ENCODE measurements around the gene TMEM63A. TPM values are rescaled to one million over a fixed set of nuclear protein-coding genes. Genes with fewer than 3 reads are reported as not detected.

TMEM63A gene
- polyA plus RNA-seq, 1 of the 3 experiments (the other 2 are of a cell fraction), result 13.5 TPM

GRCh38 chr1:225863167-225863566 lies 19.0 kb downstream of the TMEM63A start:
- Histone ChIP-seq H3K9me2 (no peaks in the 10 kb centered on the region), H3K36me3 (replicated peaks in 1 of 2; ENCODE audit: control insufficient read depth in 1 of 2, insufficient read depth in 2 of 2, low read length in 1 of 2) (peaks cover 13 to 31% of the 10 kb centered on the region in 2 experiments), H3K4me1 (ENCODE audit: control insufficient read depth in 1 of 2, insufficient read depth in 2 of 2, low read depth in 1 of 2, low read length in 1 of 2) (peaks cover 0 to 20% of the 10 kb centered on the region in 2 experiments; a peak in 2 of 4 replicates), H3K9me3 (no peaks in the 10 kb centered on the region), H3K79me2 (ENCODE audit: insufficient read depth) (no peaks in the 10 kb centered on the region), H3K27ac (ENCODE audit: low read depth in 2 of 2, low read length in 1 of 2) (no peak overlapping the region), H2AFZ (ENCODE audit: low read depth) (no peak overlapping the region), H3K4me3 (ENCODE audit: low read depth in 2 of 2, low read length in 1 of 2) (no peak overlapping the region), H3F3A (replicated peaks; ENCODE audit: insufficient read depth) (peaks cover 20% of the 10 kb centered on the region), H4K20me1 (ENCODE audit: insufficient read depth) (no peaks in the 10 kb centered on the region), H3K4me2 (no peak overlapping the region), H3K27me3 (ENCODE audit: insufficient read depth) (no peaks in the 10 kb centered on the region), H3K9ac (no peak overlapping the region)
- ChIA-PET CTCF (interaction anchor here (1.2 kb wide), 1 partner anchor 389 kb away, joined by 4 read pairs; no protein-coding TSS in a partner anchor), POLR2A (no interaction called here)
- 90% methylated on average over 5 of the region's 5 CpGs for WGBS (ENCODE audit: low lambda C conversion rate)
- TF ChIP-seq CHD2 (IDR thresholded peaks at IDR 0.05; ENCODE audit: low read length, partially characterized antibody) (no peak), NRF1 (IDR thresholded peaks at IDR 0.05; ENCODE audit: low read depth, low read length) (no peak), USF2 (IDR thresholded peaks at IDR 0.05; ENCODE audit: borderline replicate concordance, low read depth, low read length) (no peak), POLR2AphosphoS5 (IDR thresholded peaks at IDR 0.05; ENCODE audit: low read depth, low read length) (no peak), FOXM1 (IDR thresholded peaks at IDR 0.05; ENCODE audit: low read depth) (no peak), TEAD4 (IDR thresholded peaks at IDR 0.05; ENCODE audit: borderline replicate concordance, insufficient read depth) (no peak)
- no peak for DNase-seq

- Histone ChIP-seq H3K36me3 (replicated peaks in 1 of 2; ENCODE audit: control insufficient read depth in 1 of 2, insufficient read depth in 2 of 2, low read length in 1 of 2) (peaks cover 10 to 27% of the 10 kb centered on the region in 2 experiments), H2AFZ (ENCODE audit: low read depth) (no peak overlapping the region), H3F3A (replicated peaks; ENCODE audit: insufficient read depth) (peaks cover 20% of the 10 kb centered on the region), H3K79me2 (ENCODE audit: insufficient read depth) (no peaks in the 10 kb centered on the region), H3K4me1 (ENCODE audit: control insufficient read depth in 1 of 2, insufficient read depth in 2 of 2, low read depth in 1 of 2, low read length in 1 of 2) (peaks cover 0 to 20% of the 10 kb centered on the region in 2 experiments; a peak in 2 of 4 replicates), H3K27ac (ENCODE audit: low read depth in 2 of 2, low read length in 1 of 2) (no peak overlapping the region), H3K27me3 (ENCODE audit: insufficient read depth) (no peaks in the 10 kb centered on the region), H3K4me2 (no peak overlapping the region), H4K20me1 (ENCODE audit: insufficient read depth) (no peaks in the 10 kb centered on the region), H3K4me3 (ENCODE audit: low read depth in 2 of 2, low read length in 1 of 2) (no peak overlapping the region), H3K9me2 (no peaks in the 10 kb centered on the region), H3K9ac (no peak overlapping the region), H3K9me3 (no peaks in the 10 kb centered on the region)
- 94% methylated on average over 13 of the region's 13 CpGs for WGBS (ENCODE audit: low lambda C conversion rate)
- CTCF ChIA-PET, result interaction anchor here (1.2 kb wide), 1 partner anchor 388 kb away, joined by 4 read pairs; no protein-coding TSS in a partner anchor
- no peak for DNase-seq
- no peak for TF ChIP-seq MEF2A (IDR thresholded peaks at IDR 0.05; ENCODE audit: borderline replicate concordance, low read depth)
- no peak for TF ChIP-seq ZBTB33 (IDR thresholded peaks at IDR 0.05; ENCODE audit: borderline replicate concordance, low read depth)
- TF ChIP-seq SIN3A (IDR thresholded peaks at IDR 0.05; ENCODE audit: borderline replicate concordance, low read depth, low read length), result no peak
- TF ChIP-seq EP300 (IDR thresholded peaks at IDR 0.05; ENCODE audit: borderline replicate concordance in 1 of 2, low read depth in 1 of 2, low read length in 1 of 2), result no peak
- TF ChIP-seq RXRA (IDR thresholded peaks at IDR 0.05; ENCODE audit: borderline replicate concordance, low read depth), result no peak
- TF ChIP-seq YY1 (IDR thresholded peaks at IDR 0.05; ENCODE audit: low read depth), result no peak
- TF ChIP-seq TEAD4 (IDR thresholded peaks at IDR 0.05; ENCODE audit: borderline replicate concordance, insufficient read depth), result no peak
- no peak for TF ChIP-seq RCOR1 (IDR thresholded peaks at IDR 0.05; ENCODE audit: low read length)
- TF ChIP-seq JUND (IDR thresholded peaks at IDR 0.05), result no peak
- no peak for TF ChIP-seq NRF1 (IDR thresholded peaks at IDR 0.05; ENCODE audit: low read depth, low read length)
- no peak for TF ChIP-seq FOSL2 (IDR thresholded peaks at IDR 0.05; ENCODE audit: borderline replicate concordance, low read depth)
- TF ChIP-seq MAX (IDR thresholded peaks at IDR 0.05; ENCODE audit: low read depth), result no peak
- no peak for TF ChIP-seq ELF1 (IDR thresholded peaks at IDR 0.05)
- TF ChIP-seq SMC3 (IDR thresholded peaks at IDR 0.05; ENCODE audit: low read depth, low read length), result no peak
- no peak for TF ChIP-seq CTCF (IDR thresholded peaks at IDR 0.05)
- POLR2A ChIA-PET, result no interaction called here
Observed at GRCh38 chr1:225862581-225862950, 19.6 kb downstream of the TMEM63A start.

Data from SK-N-SH (cell line).